ENCODE measurements around the gene KCNMB2.

Gene KCNMB2

GRCh38 chr3:178663201-178663934 is 127.1 kb downstream of the KCNMB2 start:
- DNase-seq, result no peak

- DNase-seq, result no peak
Measured at GRCh38 chr3:178665747-178666146, 129.5 kb downstream of the KCNMB2 start.

DNA sequence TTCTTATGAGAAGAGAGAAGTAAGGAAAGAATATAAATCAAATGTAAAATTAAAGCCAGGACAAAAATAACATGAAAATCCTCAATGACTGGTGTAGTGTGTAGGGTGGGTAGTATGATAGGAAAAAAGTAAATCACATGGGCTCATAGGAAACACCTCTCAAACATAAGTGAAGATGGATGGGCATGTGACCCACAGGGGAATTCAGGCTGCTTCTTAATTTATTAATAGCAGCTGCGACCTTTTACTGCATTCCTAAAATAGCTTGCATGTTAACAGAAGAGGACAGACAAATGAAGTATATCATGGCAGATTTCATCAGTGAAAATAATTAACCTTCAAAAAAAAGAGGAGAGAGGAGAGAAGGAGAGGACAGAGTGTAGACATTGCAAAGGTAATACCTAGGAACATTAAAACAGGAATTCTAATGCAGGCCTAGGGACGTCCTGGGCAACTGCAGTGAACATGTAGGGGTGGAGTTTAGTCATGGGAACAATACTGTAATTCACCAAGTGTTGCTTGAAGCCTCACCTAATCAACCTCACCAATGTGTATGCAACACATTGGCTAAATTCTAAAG is 132.9 kb downstream of the KCNMB2 start:
- no peak for DNase-seq

DNA sequence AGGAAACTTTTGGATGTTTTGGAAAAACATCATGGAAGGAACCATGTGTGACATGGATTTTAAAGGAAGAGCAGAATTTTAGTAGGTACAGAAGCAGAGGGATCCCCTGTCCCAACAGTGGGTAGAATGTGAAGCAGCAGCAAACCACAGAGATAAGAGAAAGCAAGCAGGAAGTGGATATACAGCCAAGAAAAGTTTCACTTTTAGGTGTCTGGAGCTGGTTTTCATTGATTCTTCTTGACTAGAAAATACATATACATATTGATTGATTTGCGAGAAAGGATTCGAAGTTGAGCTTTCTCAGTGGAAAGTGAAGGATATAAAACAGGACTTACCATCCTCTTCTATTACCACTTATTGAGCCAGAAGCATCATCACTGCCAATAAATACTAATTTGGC is 133.5 kb downstream of the KCNMB2 start:
- DNase-seq, result no peak

DNA sequence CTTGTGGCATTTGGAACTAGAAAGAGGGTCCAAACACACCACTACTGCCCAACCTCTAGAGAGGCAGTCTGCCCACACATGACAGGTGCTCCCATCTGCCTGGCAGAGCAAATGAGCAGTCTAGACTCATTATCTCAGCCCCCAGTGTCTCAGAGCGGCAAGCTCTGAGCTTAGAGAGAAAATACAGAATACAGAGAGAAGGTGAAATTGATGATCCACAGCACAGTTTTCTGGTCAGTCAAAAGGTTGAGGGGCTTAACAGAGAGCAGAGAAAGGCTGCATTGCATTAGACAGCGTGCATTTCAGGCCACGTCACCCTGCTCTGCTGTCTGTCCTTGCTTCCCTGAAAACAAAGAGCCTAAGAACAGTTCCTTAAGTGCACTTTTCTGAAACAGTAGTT is 135.1 kb downstream of the KCNMB2 start:
- no peak for DNase-seq

GRCh38 chr3:178671791-178672190 is 135.6 kb downstream of the KCNMB2 start:
- DNase-seq, result no peak

- DNase-seq, result no peak
Measured at GRCh38 chr3:178672275-178672674, 136.0 kb downstream of the KCNMB2 start.

DNA sequence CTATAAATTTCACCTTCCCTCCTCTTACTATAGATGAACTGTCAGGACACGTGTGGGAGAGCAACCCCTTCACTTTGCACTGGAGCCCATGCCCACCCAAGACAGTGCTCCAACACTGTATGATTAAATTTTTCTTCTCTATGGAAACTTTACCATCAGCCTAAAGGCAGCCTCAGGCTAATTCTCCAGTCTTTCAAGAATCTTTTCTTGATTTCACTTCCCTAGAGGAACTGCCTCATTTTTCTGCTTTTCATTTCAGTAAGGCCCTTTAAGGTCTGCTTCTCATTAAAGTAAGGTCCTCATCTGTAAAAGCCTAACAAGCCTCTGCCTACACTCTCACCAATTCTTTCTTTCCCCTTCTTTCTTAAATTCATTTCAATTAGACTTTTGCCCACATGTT is 137.3 kb downstream of the KCNMB2 start:
- no peak for DNase-seq

- no peak for DNase-seq
Measured at GRCh38 chr3:178676077-178676476, 139.8 kb downstream of the KCNMB2 start.

DNA sequence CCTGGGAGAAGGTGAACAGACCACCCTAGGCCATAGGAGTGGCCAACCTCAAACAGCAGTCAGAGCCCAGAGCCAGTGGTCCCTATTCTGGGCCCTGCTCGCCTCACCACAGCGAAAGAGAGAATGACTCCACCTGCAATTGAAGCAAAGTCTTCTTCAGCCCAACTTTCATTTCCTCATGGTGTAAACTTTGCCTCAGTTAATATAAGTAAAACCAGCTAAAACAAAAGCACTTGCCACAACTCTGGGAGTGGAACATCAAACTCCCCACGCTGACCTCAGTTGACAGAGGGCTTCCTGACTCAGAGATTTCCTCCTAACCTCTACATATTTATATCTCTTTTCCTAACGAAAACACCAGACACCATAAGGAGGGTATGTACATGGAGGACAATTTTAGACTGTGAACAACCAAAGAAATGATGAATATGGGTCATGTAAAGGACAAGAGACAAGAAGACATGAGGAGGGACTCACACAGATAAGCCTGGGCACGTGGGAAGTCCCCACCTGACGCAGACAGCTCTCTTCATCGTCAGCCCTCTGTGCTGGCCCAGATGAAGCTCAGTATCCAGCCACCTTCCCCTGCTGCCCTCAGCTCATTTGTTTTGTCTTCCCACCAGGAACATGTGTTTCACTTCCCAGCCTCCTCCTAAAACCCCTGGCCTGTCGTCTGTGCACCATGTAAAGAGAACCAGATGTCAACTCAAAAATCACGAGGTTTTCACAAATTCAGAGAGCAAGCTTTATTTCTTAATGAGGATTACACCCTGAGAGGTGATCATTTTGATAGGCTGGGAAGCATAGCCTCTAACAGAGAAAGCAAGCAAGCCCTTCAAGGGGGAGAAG is 140.9 kb downstream of the KCNMB2 start:
- DNase-seq, result no peak

DNA sequence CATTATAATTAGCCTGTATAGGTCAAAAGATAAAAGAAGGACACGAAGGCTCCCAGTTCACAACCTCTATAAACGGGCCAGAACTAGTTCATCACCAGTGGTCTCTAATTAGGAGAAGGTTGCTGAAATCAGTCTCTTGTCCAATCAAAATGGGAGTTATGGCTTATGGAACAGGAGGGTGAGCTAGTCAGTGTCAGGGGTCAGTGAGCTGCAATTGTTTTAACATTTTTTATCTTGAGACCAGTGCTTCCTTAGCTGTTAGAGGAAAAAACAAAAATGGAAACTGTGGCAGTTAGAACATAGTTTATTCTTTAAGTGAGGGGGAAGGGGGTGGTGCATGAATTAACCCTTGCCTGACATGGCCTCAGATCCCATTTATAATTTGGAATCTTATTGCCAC is 141.7 kb downstream of the KCNMB2 start:
- DNase-seq, result no peak

DNA sequence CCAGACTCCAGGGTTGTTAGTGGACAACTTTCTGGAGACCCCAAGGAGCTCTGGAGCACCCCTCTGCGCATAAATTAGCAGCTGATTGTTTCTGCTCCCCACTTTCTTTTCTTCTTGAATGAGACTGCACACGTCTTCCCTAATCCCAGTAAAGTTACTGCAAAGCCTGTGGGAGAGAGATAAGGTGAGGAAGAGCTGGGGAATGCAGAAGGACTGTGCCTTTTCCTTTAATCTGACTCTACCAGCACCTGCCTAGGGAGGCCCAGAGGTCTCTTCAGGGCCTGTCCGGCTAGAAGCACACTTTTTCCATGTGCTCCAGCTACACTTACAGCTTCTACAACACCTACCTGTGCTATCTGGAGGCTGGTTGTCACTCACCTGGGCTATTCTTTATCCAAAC is 143.8 kb downstream of the KCNMB2 start:
- DNase-seq, result no peak

DNA sequence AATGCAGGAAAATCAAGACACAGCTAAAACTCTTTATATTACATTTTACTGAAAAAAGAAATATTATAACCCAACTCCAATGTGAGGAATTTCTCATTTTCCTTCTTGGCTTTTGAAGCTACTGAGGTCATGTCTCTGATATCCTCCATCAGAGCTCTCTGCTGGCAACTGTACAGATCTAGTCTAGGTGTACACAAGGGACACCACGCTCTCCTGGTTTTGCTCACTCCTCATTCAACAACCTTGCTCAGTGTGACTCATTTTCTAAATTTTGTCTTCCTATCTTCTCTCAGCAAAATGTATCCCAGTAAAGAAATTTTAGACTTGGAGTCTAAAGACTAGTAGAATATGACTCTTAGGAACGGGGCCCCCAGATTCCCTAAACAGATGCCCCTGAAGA is 144.3 kb downstream of the KCNMB2 start:
- no peak for DNase-seq

DNA sequence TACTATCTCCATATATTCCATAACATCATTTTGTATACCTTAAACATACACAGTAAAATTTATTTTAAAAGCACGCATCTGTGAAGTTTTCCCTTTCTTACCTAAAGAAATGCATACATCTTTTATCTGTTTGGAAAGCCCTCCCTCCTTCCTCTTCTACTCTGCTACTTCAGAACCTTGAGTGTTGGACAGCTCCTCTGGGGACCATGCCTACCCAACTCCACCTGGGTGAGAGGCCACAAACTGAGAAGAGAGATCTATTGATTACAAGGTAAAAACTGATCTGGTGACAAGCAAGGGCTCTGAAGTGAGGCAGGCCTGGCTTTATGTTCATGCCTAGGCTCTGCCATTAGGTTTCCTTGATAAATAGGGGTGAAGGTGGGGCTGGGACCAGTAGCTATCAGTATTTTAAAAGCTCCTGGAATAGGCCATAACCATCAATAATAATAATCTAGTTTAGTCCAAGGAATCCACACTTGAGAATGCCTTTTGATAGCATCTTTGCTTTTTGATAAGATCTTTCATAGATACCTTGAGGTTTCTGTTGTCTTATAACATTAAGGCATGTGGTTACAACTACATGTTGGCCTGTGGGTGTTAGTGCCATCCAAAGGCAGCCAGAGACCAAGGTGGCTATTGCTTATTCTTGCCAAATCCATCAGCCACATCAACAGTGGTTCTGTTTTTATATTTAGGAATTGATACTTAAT is 148.8 kb downstream of the KCNMB2 start:
- DNase-seq, result no peak

DNA sequence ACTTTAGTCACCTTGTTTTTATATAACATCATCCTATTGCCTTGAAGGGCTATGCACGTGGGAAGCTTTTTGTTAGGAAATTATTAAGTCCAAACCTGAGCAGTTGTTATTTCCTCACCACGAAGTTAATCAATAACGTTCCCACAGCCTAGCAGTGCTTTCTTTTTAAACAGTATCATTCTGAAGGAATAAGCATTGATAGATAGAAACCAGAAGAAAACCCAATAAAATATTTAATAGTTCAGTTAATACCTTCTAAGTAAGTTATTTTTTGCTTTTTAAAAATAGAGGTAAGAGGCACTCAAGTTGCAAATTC is 149.3 kb downstream of the KCNMB2 start:
- DNase-seq, result no peak

DNA sequence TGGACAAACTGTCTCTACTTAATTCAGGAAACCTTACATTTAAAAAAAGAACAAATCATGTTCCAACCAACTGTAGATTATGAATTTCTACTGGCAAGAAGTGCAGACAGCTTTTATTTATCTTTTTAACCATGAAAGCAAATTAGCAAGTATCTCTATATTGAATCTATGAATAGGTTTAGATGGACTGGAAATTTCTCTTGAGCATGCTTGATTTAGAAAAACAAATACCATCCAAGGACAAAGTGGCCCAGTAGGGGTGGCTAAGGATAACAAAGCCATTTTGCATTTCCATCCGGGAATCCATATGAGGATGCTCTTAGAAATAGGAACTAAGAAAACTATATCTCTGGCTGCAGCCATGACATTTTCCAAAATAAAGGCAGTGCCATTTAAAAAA is 150.6 kb downstream of the KCNMB2 start:
- DNase-seq, result no peak

DNA sequence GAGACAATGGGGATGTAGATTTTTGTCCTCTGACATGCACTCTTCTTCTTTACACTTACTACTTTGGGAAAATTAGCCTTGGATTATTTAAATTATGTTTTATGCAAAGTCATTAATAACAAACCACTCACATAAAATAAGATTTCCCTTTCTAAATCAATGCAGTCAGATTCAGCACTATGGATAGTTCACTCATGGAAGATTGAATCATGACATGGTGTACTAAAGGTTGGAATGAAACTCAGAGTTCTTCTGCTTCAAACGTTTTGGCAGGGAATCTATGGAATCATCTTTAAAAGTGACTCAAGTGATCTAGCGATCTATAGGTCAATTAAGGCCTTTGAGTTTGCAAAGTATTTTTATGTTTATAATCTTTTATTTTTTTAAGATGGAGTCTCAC is 154.3 kb downstream of the KCNMB2 start:
- no peak for DNase-seq

DNA sequence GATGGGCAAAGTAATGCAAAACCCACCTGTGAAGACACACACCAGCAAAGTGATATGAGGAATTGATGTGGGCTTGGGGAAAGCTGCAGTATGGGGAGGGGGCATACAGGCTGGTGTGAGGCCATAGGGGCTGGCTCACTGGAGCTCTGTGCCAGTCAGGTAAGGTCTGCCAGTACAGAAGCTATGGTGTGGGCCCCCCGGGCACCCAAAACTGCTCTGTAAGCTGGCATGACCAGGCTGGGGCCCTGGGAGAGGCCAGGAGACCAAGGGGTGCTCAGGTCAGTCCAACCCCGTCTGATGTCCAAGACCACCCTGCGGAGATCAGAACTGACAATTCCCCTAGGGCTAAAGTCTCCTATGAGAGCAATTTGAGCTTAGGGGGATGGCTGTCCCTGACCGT is 163.1 kb downstream of the KCNMB2 start:
- no peak for DNase-seq

DNA sequence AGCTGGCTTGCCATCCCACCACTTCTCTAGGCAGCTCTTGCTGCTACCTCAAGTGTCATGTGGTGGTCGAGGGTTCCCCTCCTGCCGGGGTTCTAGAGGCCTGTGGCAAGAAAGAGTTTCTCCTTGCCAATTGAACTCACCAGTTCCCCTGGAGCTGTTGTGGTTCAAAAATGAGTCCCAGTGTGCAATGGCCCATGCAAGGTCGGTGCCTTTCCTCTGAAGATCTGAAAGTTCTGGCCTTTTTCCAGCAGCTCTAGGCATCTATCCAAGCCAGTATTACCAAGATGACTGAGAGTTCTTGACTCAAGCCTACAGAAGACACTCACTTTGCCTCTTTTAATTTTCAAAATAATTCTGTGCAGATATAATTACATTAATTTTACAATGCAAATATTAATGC is 163.6 kb downstream of the KCNMB2 start:
- DNase-seq, result no peak

- DNase-seq, result no peak
Measured at GRCh38 chr3:178703268-178703975, 167.2 kb downstream of the KCNMB2 start.

GRCh38 chr3:178705925-178706324 is 169.7 kb downstream of the KCNMB2 start:
- DNase-seq, result no peak

- no peak for DNase-seq
Measured at GRCh38 chr3:178706411-178706810, 170.2 kb downstream of the KCNMB2 start.
